ENCODE data around the gene HOXB5. TPM values are rescaled to one million over a fixed set of nuclear protein-coding genes. Genes with fewer than 3 reads are reported as not detected.

HOXB5 gene
- total and polyA plus RNA-seq, 2 donors, result 0.16 to 1.2 TPM

- H3K27ac ChIP-seq (ENCODE audit: low read depth), result no peak overlapping the region
- peaks cover 2% of the 10 kb centered on the region for H3K4me1 ChIP-seq (ENCODE audit: insufficient read depth)
- H3K4me3 ChIP-seq (ENCODE audit: low read depth, low read length), result no peak overlapping the region
- no peaks in the 10 kb centered on the region for H3K36me3 ChIP-seq (ENCODE audit: insufficient read depth)
- 78% methylated on average over 13 of the region's 13 CpGs for WGBS
- DNase-seq (ENCODE audit: extremely low spot score), result no peak
Measured at GRCh38 chr17:48558057-48558830, 35.3 kb downstream of the HOXB5 start.

- peaks cover 4% of the 10 kb centered on the region for H3K4me1 ChIP-seq (ENCODE audit: insufficient read depth)
- H3K4me3 ChIP-seq (ENCODE audit: low read depth, low read length), result no peak overlapping the region
- 58% methylated on average over 7 of the region's 7 CpGs for WGBS
- no peak for DNase-seq (ENCODE audit: extremely low spot score)
- peak overlapping the region; percentile 78 for H3K27ac ChIP-seq (ENCODE audit: low read depth)
- H3K36me3 ChIP-seq (ENCODE audit: insufficient read depth), result no peaks in the 10 kb centered on the region
Measured at GRCh38 chr17:48556576-48557401, 36.8 kb downstream of the HOXB5 start.

DNA sequence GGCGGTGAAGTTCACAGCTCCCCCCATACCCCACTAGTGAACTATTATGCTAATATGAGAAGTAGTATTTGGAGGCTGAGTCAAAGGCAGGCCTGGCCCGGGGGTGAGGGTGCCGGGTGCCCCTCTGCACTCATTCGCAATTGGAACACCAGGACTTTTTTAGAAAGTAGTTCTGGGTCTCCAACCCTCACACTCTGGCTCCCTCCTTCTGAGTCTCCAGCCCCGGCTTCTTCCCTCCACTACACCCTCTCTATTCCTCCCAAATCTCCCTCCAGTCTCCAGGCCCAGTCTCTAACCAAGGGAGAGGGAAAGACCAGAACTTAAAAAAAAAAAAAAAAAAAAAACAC, 37.4 kb downstream of the HOXB5 start:
- no peak overlapping the region for H3K4me3 ChIP-seq (ENCODE audit: low read depth, low read length)
- 80% methylated on average over 5 of the region's 5 CpGs for WGBS
- H3K4me1 ChIP-seq (ENCODE audit: insufficient read depth), result peaks cover 2% of the 10 kb centered on the region
- peak overlapping the region; percentile 46 for H3K27ac ChIP-seq (ENCODE audit: low read depth)
- no peaks in the 10 kb centered on the region for H3K36me3 ChIP-seq (ENCODE audit: insufficient read depth)
- no peak for DNase-seq (ENCODE audit: extremely low spot score)

DNA sequence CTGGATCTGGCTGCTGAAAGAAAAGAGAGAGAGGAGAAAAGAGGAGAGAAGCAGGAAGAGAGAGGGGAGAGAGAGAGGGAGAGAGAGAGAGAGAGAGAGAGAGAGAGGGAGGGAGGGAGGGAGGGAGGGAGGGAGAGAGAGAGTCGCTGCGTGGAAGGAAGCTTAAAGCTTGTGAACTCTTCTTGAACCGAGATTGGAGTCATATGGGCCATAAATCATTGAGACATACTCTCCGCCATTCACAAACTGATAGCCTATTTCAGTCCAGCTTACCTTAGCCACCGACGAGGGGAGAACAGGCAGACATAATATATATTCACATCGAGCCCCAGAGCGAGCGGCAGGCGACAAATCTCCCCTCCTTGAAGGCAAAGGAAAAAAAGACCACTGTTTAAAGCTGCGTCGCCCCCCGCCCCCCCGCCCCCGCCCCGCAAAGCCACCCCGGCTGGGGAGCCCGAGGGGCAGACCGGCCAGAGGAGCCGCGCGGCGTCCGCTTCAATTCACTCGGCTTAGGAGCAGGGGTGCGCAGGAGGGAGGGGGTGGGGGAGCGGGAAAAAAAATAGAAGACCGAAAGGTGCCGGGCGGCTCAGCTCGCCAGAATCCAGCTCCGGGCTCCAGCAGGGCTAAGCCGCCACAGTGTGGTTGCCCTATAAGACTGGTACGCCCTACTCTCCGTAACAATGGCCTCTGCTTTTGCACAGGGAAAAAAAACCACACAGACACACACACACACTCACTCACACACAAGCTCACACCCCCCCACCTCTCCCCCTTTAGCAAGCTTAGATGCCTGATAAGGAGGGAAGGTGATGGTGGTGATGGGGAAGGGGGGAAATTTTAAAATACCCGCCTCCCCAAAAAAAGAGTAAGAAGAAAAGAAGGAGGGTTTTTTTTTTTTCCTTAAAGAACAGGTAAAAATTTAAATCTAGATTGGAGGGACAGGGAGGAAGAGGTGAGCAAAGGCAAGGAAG, 38.0 kb downstream of the HOXB5 start:
- 13% methylated on average over 36 of the region's 36 CpGs for whole genome bisulfite sequencing
- H3K27ac ChIP-seq (ENCODE audit: low read depth), result peak overlapping the region; percentile 46
- peak overlapping the region; percentile 20 for H3K4me3 ChIP-seq (ENCODE audit: low read depth, low read length)
- H3K36me3 ChIP-seq (ENCODE audit: insufficient read depth), result no peaks in the 10 kb centered on the region
- H3K4me1 ChIP-seq (ENCODE audit: insufficient read depth), result peaks cover 2% of the 10 kb centered on the region
- peak; percentile 92 for DNase-seq (ENCODE audit: extremely low spot score)

DNA sequence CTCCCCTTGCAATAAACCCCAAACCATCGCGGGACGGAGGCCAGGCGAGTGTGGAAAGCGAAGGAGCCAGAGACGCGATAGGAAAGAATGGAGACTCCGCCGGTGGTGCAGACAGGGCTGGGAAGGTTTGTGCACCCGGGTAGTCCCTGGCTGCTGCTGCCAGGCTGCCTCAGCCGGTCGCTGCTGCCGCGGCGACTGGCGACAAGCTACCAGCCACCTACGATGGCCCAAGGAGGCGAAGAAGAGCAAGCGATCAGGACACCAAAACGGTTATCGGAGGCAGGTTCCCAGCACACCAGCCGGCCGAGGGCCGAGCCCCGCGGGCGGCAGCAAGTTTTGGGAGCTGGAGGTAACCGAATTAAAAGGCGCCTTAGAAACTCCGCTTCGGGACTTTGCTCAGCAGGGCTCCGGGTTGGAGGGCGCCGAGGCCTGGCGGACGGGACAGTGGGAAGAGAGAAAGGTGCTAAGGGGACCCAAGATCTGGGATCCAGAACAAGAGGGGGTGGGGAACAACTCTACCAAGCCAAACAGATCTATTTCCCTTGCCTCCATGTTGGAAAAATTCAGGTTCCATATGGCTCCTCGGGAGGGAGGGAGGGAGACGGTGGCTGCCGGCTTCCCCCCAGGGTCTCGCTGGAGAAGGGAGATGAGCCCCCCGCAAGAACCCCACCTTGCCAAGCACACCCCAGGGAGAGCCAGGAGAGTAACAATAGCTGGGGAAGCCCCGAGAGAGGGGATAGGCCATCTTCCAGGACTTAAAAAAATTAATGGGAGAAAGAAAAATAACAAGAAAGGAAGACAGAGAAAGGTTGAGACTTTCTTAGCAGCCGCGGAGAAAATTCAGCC, 38.9 kb downstream of the HOXB5 start:
- Histone ChIP-seq H3K36me3 (ENCODE audit: insufficient read depth) (no peaks in the 10 kb centered on the region), H3K27ac (ENCODE audit: low read depth) (no peak overlapping the region), H3K4me1 (ENCODE audit: insufficient read depth) (peaks cover 2% of the 10 kb centered on the region), H3K4me3 (ENCODE audit: low read depth, low read length) (no peak overlapping the region)
- no peak for DNase-seq (ENCODE audit: extremely low spot score)
- WGBS, result 39% methylated on average over 44 of the region's 44 CpGs

DNA sequence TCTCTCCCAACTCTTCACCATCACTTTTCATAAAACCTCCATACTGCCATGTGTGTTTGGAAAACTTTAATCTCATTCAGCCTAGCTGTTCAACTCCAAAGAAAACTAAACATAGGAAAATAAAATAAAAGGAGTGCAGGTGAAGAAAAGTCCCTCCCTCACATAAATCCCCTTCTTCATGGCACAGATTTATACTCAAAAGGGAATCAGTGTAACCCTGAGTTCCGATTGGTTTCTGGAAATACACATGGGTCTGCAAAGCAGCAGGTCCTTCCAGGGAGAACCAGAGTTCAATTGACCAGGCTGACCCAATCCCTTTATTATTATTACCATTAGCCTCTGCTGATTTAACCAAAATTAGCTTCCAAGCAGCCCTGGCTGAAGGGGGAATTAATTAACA, 39.8 kb downstream of the HOXB5 start:
- H3K4me1 ChIP-seq (ENCODE audit: insufficient read depth), result peaks cover 2% of the 10 kb centered on the region
- DNase-seq (ENCODE audit: extremely low spot score), result no peak
- H3K27ac ChIP-seq (ENCODE audit: low read depth), result no peak overlapping the region
- H3K4me3 ChIP-seq (ENCODE audit: low read depth, low read length), result no peak overlapping the region
- H3K36me3 ChIP-seq (ENCODE audit: insufficient read depth), result no peaks in the 10 kb centered on the region
- WGBS, result 74% methylated on average over 1 of the region's 1 CpG

DNA sequence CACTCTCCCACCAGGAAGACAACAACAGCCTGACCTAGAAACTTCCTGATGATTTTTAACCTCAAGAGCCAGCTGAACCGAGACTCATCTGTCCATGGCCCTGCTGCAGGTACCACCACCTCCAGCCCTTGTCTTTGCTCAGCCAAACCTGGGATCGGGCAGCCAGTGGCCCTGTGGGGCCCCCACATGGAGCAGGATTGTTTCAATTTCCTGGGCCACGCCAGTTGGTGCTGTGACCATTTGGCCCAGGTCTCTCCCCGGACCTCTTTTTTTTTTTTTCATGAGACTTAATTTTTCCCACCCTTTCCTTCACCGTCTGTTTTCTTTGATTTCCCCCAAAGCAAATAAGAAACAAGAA, 40.4 kb downstream of the HOXB5 start:
- no peak overlapping the region for H3K27ac ChIP-seq (ENCODE audit: low read depth)
- H3K36me3 ChIP-seq (ENCODE audit: insufficient read depth), result no peaks in the 10 kb centered on the region
- WGBS, result 81% methylated on average over 5 of the region's 5 CpGs
- DNase-seq (ENCODE audit: extremely low spot score), result no peak
- H3K4me1 ChIP-seq (ENCODE audit: insufficient read depth), result peaks cover 2% of the 10 kb centered on the region
- H3K4me3 ChIP-seq (ENCODE audit: low read depth, low read length), result no peak overlapping the region

- Histone ChIP-seq H3K27ac (ENCODE audit: low read depth) (no peak overlapping the region), H3K36me3 (ENCODE audit: insufficient read depth) (no peaks in the 10 kb centered on the region), H3K4me3 (ENCODE audit: low read depth, low read length) (no peak overlapping the region), H3K4me1 (ENCODE audit: insufficient read depth) (peaks cover 2% of the 10 kb centered on the region)
- DNase-seq (ENCODE audit: extremely low spot score), result no peak
- WGBS, result 49% methylated on average over 11 of the region's 11 CpGs
Measured at GRCh38 chr17:48552466-48553189, 41.0 kb downstream of the HOXB5 start.

GRCh38 chr17:48551596-48552465, 41.7 kb downstream of the HOXB5 start:
- no peak overlapping the region for H3K4me3 ChIP-seq (ENCODE audit: low read depth, low read length)
- DNase-seq (ENCODE audit: extremely low spot score), result no peak
- H3K27ac ChIP-seq (ENCODE audit: low read depth), result no peak overlapping the region
- peaks cover 2% of the 10 kb centered on the region for H3K4me1 ChIP-seq (ENCODE audit: insufficient read depth)
- WGBS, result 68% methylated on average over 47 of the region's 47 CpGs
- H3K36me3 ChIP-seq (ENCODE audit: insufficient read depth), result no peaks in the 10 kb centered on the region

GRCh38 chr17:48551214-48551555, 42.4 kb downstream of the HOXB5 start:
- H3K4me3 ChIP-seq (ENCODE audit: low read depth, low read length), result no peak overlapping the region
- H3K4me1 ChIP-seq (ENCODE audit: insufficient read depth), result peaks cover 2% of the 10 kb centered on the region
- no peaks in the 10 kb centered on the region for H3K36me3 ChIP-seq (ENCODE audit: insufficient read depth)
- DNase-seq (ENCODE audit: extremely low spot score), result no peak
- 48% methylated on average over 19 of the region's 19 CpGs for WGBS
- no peak overlapping the region for H3K27ac ChIP-seq (ENCODE audit: low read depth)

GRCh38 chr17:48550502-48551213, 42.9 kb downstream of the HOXB5 start:
- Histone ChIP-seq H3K27ac (ENCODE audit: low read depth) (no peak overlapping the region), H3K4me1 (ENCODE audit: insufficient read depth) (peaks cover 2% of the 10 kb centered on the region), H3K4me3 (ENCODE audit: low read depth, low read length) (no peak overlapping the region), H3K36me3 (ENCODE audit: insufficient read depth) (no peaks in the 10 kb centered on the region)
- WGBS, result 44% methylated on average over 70 of the region's 70 CpGs
- no peak for DNase-seq (ENCODE audit: extremely low spot score)

Measured in urinary bladder (tissue), 4 donors.